Caki2 (cell line): ENCODE measurements around the gene BCAS3. TPM values are rescaled to one million over a fixed set of nuclear protein-coding genes. Genes with fewer than 3 reads are reported as not detected.

ENCODE experiments used
- DNase-seq: peaks from one replicate; pipeline ENCODE4 v3.0.0-alpha.2; 2015; ENCODE audit warnings: low read depth
- in situ Hi-C: cut with HindIII; loops from 2 replicates; pipeline ENCODE4 v1.10.0; 2016; ENCODE audit warnings: low sequenced_read_pairs, low pct_unique_long_range_greater_than_20kb, mixed read lengths
- total RNA-seq: library from RNA; depleted of rRNA; stranded (reverse); fragments of >200 nt; shearing (Covaris generic); gene quantifications from 2 replicates; pipeline ENCODE4 v1.2.3, GENCODE V29; 2014; ENCODE audit warnings: low replicate concordance

BCAS3 gene
- total RNA-seq, 1 experiment from 2014 or later: 10.3 TPM

GRCh38 chr17:61385577-61386236 is 708.1 kb downstream of the BCAS3 start:
- in situ Hi-C loops: no loop called here
- DNase-seq: no peak

DNA sequence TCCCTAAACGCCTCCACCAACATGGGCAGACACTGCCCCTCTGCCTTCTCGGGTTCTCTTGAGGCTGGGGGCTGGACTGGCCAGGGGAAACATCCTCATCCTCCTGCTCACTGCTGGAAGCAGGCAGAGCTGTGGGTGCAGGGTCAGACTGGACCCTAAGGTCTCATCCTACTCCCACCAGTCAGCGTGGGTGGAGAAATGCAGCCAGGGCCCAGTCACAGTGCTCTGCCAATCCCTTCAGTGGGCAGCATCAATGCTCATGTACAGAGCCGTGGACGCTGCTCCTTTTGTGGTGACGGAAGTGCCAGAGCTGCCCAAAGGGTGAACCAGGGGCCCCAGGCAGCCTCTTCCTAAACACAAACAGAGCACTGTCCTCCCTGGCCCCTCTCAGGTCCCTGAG is 708.6 kb downstream of the BCAS3 start:
- in situ Hi-C loops: no loop called here
- DNase-seq: no peak

DNA sequence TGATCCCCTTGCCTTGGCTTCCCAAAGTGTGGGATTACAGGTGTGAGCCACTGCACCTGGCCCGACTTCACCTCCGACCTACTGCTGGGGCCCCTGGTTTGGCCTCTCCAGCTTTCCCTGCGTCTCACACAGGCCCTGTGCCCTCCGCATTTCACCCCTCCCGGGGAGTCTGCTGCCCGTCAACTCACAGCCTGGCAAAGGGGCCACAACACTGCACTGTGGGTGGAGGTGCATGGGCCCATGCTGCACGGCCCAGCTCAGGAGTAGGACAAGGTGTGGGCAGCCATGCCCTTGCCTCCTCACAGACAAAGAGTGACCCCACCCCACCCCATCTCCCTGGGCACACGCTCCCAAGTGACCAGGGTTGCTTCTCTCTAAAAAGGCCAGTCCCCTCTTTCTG is 709.4 kb downstream of the BCAS3 start:
- no peak for DNase-seq
- in situ Hi-C loops: no loop called here

GRCh38 chr17:61387511-61388305 is 710.1 kb downstream of the BCAS3 start:
- in situ Hi-C loops: no loop called here
- DNase-seq: no peak

- in situ Hi-C loops: no loop called here
- DNase-seq: no peak
These were observed 711.1 kb downstream of the BCAS3 start for GRCh38 chr17:61388561-61389356.

DNA sequence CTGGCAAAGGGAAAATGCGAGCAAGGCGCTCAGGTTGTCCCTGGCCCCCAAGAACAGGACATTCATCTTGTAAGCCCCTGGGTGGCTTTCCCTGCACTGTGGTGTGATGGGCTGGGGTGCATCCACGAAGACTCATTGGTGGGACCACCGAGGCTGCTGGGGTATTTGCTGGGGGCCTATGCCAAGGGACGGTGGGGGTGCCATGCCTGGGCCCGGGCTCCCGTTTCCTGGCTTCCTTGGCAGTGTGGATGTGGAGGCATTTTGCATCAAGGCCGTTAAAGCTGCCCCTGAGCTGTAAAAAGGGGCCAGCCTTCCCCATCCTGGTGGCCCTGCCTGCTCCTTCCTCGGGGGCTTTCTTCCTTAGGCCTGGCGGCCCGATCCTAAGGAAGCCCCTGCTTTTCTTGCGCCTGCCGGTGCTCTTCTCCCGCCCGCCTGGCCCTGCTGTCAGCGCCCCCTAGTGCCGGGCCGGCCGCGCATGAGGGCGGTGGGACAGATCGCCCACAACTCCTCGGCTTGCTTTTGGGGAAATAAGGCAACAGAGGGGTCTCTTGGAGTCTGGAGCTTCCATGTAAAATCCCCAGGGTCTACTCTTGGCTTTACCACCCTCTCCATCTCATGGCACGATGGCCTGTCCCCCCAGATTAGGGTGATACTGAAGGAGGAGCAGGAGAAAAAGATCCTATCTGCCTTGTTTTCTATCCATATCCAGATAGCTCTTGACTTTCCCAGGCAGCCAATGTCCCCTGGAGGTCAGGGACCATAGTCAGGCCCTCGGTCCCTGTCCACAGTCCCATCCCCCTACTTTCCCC is 712.2 kb downstream of the BCAS3 start:
- no peak for DNase-seq
- in situ Hi-C loops: no loop called here

DNA sequence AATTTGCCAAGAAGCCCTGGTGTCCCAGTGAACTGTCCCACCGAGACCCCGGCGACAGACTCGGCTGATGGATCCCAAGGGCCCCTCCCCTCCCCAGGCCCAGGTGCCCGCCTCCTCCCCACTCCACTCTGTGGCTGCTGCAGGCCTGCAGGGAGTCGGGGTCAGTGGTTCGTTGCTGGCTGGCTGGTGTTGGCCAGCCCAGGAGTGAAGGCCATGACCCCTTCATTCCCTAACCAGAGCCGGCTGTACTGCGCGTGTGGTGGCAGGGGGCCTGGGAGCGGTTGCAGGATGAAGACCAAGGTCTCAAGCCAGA is 712.8 kb downstream of the BCAS3 start:
- in situ Hi-C loops: no loop called here
- no peak for DNase-seq

GRCh38 chr17:61391595-61392291 is 714.1 kb downstream of the BCAS3 start:
- no peak for DNase-seq
- in situ Hi-C loops: no loop called here

- in situ Hi-C loops: no loop called here
- DNase-seq: no peak
These were observed 715.0 kb downstream of the BCAS3 start for GRCh38 chr17:61392679-61393078.

- DNase-seq: no peak
- in situ Hi-C loops: no loop called here
These were observed 715.9 kb downstream of the BCAS3 start for GRCh38 chr17:61393550-61393903.

- in situ Hi-C loops: no loop called here
These were observed 716.4 kb downstream of the BCAS3 start for GRCh38 chr17:61393904-61394629.

GRCh38 chr17:61394630-61395408 is 717.2 kb downstream of the BCAS3 start:
- in situ Hi-C loops: no loop called here
- no peak for DNase-seq

More at GRCh38 chr17:61393904-61394629, 716.4 kb downstream of the BCAS3 start:
- no peak for DNase-seq

- DNase-seq: no peak
- in situ Hi-C loops: no loop called here
These were observed 717.8 kb downstream of the BCAS3 start for GRCh38 chr17:61395409-61395982.

DNA sequence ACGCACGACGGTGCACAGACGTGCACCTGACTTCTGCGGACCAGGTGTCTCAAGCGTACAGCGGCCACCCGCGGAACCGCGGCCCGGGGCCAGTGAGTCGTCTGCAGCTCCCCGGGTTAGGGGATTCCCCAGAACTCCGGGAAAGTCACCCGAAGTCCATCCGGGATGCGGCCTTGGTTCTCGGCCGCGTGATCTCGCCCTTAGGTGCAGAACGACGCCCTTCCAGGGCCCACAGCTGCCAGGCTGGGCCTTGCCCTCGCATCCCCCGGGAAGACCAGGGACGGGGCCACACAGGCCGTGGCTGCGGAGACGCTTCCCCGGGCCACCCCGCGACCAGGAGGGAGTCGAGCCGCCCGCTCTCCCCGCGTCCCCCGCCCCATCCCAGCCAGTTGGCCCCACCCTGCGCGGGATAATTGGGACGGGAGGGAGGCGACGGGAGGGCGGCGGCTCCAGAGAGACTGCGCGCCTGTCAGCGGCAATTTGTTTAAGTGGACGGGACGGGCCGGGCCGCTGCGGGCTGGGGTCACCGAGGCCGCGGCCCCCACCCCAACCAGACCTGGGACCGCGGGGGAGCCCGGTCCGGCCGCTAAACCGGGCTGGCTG is 718.4 kb downstream of the BCAS3 start:
- DNase-seq: no peak
- in situ Hi-C loops: no loop called here

- DNase-seq: no peak
- in situ Hi-C loops: no loop called here
These were observed 719.0 kb downstream of the BCAS3 start for GRCh38 chr17:61396586-61397085.
